Stimulated activated CD8-positive, alpha-beta memory T cell treated with anti-CD3 and anti-CD28 coated beads, Interleukin-15, amount 100 ng/mL, for 24 hours (primary cell): Measurements from ENCODE around the gene MYO7A.
"Not testable (repeated sequence)": the region's sequence is repeated elsewhere in the genome, so short reads cannot be mapped to it uniquely, and the experiment has no call there.

ENCODE experiments used
- DNase-seq: peaks from one replicate; pipeline ENCODE4 v3.0.0-alpha.2; 2020; ENCODE audit warnings: low read depth

MYO7A gene

DNA sequence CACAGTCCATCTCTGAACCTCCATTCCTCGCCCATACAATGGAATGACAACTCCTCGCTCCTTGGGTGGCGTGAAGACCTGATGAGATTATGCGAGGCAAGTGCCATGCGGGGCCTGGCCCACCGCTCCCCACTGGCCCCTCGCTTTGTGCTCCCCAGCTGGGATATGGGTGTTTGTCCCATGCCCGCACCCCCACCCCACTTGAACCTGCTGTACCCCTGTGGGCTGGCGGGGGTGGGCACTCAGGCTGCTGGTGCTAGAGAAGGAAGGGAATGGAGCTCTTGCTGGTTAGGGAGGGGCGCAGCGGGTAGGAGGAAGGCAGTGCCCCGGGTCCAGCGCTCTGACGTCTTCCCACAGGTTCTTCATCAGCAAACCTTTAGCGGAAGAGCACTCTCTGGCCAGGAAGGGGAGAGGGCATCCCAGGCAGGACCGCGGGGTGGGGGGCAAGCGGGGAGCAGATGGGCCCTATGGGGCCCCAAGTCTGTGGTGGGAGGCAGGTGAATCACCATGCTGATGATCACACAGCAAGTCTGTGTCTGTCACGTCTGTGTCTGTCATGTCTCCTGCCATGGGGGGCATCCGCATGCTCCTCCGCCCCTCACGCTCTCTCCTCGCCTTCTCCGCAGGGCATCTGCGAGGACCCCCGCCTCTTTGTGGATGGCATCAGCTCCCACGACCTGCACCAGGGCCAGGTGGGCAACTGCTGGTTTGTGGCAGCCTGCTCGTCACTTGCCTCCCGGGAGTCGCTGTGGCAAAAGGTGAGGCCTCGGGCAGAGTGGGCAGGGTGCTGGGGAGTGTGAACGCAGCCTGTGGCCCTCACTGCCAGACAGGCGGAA is 34.8 kb upstream of the MYO7A start:
- no peak for DNase-seq

DNA sequence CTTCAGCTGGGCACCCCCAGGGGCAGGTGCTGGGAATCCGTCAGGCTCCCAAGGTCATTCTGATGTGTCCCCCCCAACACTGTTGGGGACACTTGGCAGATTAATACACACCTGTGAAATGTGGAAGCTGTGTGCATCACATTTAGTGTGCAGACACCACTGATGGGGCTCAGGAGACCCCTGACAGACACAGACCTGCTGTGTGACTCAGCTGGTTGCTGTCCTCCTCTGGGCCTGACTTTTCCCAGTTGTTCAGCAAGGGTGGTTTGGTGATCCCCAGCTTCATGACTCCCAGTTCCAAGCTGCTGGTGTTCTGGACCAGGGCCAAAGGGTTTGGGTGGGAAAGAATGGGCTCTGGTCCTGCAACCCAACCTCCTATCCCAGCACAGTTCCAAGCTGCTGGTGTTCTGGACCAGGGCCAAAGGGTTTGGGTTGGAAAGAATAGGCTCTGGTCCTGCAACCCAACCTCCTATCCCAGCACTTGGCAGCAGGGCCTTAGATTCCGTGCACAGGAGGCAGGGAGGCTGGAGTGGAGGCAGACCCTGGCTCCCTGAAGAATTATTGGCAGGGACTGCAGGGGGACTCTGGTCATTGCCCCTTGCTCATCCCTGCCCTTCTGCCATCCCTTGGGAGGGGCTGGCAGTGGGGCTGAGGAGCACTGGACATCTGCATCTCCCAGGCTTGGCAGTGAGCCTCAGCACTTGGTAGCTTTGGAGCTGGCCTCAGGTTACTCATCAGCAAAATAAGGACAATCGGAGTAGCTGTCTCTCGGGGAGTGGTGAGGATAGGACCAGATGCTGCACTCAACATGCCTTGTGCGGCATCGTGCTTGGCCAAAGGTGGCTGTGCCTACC is 33.8 kb upstream of the MYO7A start:
- no peak for DNase-seq

DNA sequence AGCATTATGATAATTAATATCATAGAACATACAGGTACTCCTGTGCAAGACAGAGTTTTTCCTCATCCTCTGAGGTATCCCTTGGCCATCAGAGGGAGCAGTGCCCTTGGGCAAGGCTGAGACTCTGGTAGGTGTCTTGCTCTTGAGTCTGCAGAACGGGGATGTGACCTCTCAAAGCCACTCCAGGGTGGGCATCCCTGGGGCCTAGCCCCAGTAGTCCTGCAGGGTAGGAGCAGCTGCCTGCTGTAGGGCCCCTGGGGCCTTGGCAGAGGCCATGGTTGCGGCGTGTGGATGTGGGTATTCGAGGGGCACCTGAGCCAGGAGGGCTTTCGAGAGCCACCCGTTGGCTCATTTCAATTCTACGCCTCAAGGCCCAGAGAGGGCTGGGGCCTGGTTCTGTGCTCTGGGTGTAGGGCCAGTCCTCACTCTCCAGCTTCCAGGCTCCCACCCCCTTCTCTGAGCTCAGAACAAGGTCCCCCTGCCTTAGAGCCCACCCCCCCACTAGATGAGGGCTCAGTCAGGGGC is 33.1 kb upstream of the MYO7A start:
- no peak for DNase-seq

DNA sequence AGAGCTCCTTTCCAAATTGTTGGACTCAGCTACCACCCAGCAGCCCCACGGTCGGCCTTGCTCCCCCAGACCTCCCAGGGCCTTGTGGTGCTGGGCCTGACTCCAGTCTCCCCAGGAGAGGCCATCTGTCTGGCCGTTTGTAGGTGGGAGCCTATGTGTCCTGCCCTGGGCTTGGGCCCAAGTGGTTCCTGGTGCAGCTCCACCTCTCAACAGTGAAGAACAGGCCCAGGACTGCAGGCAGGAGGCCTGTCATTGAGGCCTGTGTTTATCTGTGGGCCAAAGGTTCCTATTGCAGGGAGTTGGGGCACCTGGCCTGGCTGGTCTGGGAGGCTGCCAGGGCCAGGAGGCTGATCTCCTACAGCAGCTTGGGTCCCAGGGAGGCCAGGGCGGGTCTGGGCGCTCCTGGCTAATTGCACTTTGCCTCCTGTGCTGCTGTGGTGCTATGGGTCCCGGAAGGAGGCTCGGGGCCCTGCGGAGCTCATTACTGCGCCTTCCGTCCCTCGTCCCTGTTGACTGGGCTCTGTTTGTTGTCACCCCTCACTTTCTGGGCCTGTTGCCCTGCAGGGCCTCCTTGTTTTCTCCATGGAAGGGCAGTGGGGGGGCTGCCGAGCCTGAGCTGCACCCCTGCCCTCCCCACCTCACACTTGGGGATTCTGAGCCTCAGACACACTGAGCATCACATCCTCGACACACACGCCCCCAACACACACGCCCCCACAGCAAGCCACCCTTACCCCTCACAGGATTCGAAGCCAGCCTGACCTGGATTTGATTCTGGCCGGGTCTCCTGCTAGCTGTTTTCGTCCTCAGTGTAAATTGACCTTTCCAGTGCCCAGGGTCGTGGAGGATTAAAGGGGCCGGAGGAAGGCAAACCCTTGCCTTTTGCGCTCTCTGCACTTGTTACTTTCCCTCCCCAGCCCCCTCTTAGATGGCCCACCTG is 32.2 kb upstream of the MYO7A start:
- DNase-seq = no peak

DNA sequence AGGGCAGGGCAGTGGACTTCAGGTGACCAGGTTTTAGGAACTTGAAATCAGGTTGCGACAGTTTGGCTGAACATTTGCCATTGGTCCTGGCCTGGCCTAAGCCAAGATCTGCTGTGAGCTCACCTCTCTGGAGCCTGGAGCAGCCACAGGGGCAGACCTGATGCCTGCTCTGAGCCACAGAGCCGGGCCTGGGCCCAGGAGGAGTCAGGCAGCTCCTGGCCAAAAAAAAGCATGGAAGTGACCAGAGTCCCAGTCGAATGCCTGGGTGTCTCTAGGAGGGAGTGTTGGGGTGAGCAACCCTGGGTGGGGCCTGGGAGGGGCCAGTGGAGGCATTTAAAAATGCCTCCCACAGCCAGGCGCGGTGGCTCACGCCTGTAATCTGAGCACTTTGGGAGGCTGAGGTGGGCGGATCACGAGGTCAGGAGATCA is 31.4 kb upstream of the MYO7A start:
- DNase-seq = no peak

DNA sequence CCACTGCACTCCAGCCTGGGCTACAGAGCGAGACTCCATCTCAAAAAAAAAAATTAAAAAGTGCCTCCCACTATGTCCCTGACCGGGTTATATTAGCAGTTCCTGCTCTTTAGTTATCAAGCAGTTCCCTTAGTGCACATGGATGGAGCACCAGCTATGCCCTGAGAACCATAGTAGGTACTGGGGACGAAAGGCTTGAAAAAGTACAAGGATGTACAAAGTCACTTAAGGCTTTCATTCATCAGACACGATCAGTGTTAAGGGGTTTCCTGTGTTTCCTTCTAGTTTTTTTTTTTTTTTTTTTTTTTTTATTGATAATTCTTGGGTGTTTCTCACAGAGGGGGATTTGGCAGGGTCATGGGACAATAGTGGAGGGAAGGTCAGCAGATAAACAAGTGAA is 30.9 kb upstream of the MYO7A start:
- DNase-seq = not testable (repeated sequence)

DNA sequence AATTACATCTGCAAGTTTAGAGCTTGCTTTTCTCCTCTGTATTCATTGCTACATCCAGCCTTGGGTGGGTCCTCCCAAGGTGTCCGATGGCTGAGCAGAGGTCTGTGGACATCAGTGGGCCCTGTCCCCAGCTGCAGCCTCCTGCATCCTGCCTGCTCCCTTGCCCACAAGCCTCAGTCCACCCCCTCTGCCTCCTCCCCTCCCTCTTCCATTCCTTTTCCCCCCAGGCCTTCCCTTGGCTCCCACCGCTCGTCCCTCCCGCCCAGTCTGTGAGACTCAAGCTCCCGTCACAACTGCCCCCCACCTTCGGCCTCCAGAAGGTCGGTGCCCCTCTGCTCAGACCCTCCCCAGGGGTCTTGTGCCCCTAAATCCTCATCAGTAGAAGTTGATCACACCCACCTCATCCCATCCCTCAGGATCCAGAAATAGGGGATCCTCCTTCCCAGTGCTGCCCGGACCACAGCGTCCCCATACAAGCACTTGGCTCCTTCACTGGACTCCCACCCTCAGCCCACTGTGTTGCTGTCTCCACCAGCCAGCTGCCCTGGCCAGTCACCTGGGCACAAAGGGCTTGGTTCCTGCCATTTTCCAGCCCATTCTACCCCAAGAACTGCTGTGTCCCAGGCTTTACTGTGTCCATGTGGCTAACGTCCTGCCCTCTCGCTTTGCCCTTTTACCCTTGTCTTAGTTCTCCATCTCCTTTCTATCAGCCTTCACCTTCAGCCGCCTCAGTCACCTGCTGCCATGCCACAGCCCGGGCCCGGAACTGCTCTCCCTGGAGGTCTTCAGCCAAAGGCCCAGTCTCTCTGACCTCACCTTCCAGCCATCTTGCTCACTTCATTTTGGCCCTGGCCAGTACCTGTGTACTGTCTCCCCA is 27.6 kb upstream of the MYO7A start:
- no peak for DNase-seq

DNA sequence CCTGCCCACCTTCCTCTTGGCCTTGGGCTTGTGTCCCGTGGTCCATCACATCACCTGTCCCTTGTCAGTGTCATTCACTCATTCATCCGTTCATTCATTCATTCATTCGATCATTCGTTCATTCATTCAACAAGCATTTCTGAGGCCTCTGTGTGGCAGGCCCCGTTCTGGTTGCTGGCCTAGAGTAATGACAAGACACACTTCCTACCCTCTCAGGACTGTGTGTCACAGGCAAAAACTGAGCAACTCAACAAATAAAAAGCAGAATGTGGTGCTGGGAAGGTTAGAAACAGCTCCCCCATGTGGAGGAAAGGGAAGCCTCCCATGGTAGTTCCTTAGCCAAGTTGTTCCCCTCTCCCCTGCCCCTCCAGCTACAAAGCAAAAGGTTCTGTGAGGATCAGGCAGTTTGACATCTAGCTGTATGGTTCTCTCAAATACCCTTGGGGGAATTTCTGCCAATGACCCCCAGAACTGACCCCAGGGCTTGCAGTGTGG is 27.0 kb upstream of the MYO7A start:
- DNase-seq = no peak

DNA sequence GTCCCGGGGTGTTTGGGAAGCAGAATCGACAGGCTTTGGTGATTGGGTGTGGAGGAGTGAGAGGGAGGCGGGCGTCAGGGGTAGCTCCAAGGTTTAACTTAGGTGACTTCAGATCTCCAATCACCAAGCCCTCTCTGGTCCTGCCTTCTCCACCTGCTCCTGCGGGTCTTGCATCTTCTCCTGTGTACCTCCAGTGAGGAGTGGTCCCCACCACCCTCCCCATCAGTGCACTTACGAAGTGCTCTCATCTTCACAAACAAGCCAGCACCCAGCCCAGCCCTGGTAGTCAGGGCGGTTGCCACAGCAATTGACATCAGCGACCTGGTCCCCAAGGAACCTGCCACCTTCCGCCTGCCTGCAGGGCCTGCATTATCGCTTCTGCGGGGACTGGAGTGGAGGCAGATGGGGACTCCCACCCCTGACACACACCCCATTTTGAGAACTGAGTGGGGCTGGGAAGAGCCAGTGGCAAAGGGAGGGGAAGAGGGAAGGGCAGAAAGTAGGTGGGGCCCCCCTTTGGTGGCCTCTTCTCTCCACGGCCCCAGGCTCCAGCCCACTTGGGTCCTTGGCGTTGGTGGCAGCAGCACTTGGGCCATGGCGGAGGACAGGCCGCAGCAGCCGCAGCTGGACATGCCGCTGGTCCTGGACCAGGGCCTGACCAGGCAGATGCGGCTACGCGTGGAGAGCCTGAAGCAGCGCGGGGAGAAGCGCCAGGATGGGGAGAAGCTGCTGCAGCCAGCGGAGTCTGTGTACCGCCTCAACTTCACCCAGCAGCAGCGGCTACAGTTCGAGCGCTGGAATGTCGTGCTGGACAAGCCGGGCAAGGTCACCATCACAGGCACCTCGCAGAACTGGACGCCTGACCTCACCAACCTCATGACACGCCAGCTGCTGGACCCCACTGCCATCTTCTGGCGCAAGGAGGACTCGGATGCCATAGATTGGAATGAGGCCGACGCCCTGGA is 25.5 kb upstream of the MYO7A start, which contains the start of gene OMP:
TSS of gene OMP (plus strand) at position 595 of the 965 bp plus-strand sequence. CDS start at position 595, 0 bp downstream.
- DNase-seq = no peak

DNA sequence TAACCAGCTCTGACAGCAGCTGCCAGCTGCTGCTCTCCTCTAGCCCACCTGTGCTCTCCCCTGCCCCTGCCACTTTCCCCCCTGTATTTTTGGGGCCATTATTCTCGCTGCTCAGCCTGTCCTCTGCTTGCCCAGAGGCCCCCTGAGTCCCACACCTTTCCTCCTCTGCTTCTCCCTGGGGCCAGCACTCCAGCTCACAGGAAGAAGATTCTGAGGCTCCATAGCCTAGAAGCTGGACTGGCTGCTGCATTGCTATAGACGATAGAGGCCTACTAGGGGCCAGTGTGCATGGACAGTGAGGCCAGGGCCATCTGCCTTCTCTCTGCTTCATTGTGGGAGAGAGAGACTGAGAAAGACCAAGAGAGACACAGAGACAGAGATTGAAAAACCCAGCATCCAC is 24.7 kb upstream of the MYO7A start:
- DNase-seq = no peak

DNA sequence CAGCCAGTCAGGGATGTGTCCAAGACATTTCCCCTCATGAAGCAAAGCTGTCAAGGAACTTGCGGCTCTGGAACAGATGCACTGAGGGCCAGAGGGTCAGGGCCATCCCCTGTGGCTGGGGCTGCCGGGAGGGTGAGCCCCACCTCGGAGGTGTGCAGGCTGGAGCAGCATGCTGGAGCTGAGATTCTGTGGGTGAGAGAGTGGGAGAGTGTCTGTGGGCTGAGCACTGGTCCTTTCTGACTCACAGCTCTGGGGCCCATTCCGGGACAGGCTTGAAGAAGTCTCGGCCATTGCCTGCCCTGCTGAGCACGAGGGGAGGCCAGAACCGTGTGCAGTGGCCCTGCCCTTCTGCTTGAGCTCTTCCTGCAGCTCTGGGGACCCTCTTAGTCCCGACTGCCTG is 23.3 kb upstream of the MYO7A start:
- no peak for DNase-seq

DNA sequence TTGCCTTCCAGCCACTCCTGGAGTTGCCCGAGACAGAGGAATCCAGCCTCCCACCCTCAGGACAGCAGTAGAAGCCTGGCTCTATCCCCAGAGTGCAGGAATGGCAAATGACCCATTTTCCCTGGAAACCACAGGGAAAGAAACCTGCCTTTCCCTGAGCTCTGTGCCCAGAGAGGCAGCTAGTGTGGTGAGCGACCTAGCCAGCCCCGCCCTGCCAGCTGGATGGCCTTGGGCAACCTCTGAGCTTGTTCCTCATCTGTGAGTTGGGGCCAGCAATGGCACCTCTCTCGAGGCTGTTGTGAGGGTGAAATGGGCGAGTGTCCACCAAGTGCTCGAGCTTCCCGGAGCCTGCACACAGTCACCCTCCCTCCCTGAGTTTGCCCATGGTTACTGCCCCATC is 21.7 kb upstream of the MYO7A start:
- no peak for DNase-seq

DNA sequence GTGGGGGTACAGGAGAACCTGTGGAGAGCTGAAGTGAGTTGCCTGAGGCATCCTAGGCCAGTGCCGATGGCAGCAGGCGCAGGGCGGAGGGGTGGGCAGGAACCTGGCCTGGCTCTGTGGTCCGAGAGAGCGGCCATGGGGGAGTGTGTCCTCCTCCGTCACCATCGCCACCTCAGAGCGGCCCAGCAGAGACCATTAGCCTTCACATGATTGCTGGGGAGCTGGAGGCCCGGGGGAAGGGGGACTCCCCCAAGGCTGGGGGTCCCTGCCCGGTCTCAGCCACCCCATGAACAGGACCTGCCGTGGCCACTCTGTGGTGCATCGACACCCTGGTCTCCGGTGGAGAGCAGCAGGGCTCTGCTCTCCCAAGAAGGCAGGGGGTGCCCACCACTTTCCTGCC is 21.3 kb upstream of the MYO7A start:
- no peak for DNase-seq

DNA sequence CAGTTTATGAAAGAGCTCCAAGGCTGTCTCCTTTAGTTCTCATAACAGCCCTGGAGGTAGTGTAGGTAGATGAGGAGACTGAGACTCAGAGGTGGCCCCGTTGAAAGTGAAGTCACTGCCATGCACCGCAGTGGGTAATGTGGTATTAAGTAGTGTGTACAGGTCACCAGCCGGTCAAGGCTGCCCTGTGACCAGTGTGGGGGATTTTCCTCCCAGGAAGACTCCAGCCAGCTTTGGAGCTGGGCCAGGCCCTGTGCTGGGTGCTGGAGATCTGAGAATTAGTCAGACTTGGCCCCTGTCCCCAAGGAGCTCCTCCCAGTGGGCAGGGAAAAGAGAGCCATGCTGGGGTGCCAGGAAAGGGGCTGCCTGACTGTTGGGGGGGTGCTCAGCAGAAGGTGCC is 20.1 kb upstream of the MYO7A start:
- DNase-seq = no peak

DNA sequence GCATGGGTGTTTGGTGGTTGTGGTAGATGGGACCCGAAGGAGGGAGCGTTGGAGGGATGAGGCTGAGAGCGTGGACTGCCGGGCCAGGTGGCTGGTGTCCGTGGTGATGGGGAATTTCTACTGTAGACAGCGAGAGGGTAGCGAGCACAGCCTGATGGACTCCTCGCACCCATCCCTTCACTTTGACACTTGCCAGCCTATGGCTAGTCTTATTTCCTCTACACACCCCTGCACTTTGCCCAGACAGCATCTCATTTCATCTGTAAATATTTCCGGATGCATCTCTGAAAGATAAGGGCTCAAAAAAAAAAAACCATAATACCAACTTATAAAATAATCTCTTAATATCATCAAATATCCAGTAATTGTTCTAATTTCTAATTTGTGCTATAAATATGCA is 19.6 kb upstream of the MYO7A start:
- DNase-seq = no peak

DNA sequence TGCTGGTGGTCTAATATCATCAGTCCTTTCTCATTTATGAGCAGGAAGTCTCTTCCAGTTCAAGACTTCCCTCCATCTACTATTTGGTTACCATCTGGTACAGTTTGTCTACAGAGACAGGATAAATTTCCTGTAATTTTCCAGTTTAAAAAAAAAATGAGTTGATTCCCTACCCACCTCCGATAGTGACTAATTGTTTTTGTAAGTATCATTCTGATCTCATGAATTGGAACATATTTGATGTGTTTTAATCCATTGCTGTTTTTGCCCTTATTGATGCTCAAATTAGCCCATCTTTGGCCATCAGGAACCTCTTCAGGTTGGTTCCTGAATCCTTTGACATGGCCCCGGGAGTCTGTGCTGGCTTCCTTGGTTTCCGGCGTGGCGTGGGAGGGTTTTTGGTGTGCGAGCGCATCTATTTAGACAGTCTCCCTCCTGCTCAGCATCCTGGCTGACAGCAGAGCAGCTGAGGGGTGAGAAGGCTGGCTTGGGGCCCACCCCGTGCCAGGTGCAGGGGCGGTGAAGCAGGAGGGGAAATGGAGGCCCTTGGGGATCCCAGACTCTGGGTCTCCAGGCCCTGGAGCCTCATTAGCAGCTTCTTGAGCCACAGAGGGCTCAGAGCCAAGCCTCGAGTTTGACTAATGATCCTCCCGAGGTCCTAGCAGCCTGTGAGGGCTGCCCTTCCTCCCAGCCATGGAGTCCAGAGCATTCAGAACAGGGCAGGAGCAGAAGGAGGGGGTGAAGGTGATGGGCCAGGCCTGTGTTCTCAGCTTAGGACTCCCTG is 18.6 kb upstream of the MYO7A start:
- no peak for DNase-seq

DNA sequence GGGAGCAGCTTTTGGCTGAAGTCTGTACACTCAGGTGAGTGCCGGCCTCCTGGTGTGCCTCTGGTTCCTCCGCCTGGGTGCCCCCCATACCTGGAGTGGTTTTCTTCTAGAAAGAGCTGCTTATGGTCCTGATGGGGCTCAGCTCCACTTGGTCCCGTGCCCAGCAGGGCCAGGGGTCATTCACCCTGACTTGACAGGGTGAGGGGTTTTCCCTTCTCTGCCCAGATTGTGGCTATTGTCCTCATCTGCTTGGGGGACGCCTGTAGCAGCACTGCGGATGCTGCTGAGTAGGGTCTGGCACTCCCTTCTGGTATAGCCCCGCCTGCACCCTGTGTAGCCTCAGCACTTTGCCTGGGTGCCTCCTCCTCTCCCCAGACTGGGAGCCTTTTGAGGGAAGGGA is 17.2 kb upstream of the MYO7A start:
- DNase-seq = no peak

DNA sequence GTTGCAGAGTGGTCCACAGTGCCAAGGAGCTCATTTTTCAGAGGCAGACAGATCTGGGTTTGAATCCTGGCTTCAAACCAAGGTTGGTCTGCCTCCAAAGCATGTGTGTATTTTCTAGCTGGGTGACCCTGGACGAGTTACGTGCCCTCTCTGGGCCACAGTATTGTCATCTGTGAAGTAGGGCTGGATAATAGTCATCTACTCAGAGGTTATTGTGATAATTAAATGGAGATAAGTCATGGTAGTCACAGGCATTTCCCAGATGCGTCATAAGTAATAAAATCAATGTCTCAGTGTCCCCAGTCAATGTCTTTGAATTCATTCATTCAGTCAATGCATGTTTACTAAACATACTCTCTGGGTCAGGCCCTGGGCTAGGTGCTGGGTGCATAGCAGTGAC is 16.8 kb upstream of the MYO7A start:
- DNase-seq = no peak

DNA sequence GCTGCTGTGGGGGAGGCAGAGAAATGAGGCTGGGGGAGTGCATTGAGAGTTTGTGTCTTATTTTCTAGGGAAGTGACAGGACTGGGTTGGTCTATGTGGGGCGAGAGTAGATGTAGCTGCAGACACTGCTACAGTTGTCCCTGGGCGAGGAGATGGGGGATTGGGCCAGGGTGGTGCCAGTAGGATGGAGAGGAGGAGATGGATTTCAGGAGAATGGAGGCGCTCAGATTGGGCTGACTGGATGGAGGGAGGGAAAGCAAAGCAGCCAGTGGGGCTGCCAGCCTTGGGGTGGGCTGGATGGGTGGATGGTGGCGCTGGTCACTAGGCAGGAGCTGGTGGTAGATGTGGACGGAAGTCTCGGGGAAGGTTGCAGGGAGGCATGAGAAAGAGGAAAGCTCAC is 16.1 kb upstream of the MYO7A start:
- no peak for DNase-seq
